ENCODE measurements around the gene ARHGAP1.

Gene ARHGAP1

DNA sequence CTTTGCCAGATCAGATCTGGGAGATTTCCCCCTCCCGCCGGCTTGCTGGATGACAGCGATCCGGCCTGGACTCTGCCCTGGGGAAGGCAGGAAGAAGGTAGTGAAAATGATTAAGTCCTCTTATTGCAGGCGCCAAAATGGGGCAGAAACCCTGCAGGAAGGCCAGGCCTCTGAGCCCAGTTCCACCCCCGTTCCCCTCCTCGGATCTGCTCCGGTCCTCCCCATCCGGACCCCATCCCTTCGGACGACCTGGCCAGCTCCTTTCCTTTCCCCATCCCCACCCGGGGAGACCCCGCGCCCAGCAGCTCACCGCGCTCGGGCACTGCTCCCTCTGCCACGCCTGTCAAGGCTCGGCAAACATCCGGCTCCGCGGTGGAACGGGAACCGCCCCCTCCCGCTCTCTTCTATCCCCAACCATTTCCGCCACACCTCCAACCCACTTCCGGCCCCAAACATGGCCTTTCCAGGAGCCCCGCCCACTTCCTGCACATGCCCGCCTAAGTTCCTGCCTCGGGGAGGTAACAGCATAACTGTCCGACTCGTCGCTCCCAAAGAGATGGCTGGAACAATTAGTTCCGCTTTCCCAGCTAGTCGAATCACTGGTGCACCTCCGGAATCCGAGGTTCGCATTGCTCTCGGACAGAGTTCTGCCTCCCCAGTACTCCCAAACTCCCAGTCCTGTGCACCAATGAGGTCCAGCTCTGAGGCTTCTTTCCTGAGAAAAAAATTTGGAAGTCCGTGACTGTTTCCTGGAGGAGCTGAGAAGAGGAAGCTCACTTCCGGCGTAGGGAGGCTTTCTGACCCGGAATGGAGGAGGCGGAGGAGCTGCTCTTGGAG is at the start of gene ARHGAP1, which contains the start of gene ZNF408:
ARHGAP1 (minus strand) TSS at position 379 of the 837 bp plus-strand sequence. CDS start 4,512 bp downstream, outside the sequence.
ZNF408 (plus strand) TSS at position 791 of the 837 bp plus-strand sequence; CDS start at position 808, 17 bp downstream.
- H3K4me1 ChIP-seq = peaks cover 33 to 53% (median 49%) of the 10 kb centered on the region in 10 experiments
- H3K36me3 ChIP-seq = peaks cover 45 to 65% (median 57%) of the 10 kb centered on the region in 11 experiments
- H3K4me2 ChIP-seq = peak within 1 kb of the TSS; percentile 83 to 100 (median 97)
- no peaks in the 10 kb centered on the region for H3K9me3 ChIP-seq (replicated peaks in 1 of 11)
- H4K20me1 ChIP-seq = peaks cover 9 to 55% (median 32%) of the 10 kb centered on the region in 11 experiments; a peak in 18 of 22 replicates
- no peak for TF ChIP-seq Cebpa-rat (IDR thresholded peaks at IDR 0.05)
- peak within 1 kb of the TSS; percentile 90 to 99 (median 94) for H3K9ac ChIP-seq
- no peaks in the 10 kb centered on the region for H3K27me3 ChIP-seq
- H3K27ac ChIP-seq = peak within 1 kb of the TSS; percentile 92 to 99 (median 96)
- H3K4me3 ChIP-seq = peak within 1 kb of the TSS; percentile 86 to 100 (median 98)

DNA sequence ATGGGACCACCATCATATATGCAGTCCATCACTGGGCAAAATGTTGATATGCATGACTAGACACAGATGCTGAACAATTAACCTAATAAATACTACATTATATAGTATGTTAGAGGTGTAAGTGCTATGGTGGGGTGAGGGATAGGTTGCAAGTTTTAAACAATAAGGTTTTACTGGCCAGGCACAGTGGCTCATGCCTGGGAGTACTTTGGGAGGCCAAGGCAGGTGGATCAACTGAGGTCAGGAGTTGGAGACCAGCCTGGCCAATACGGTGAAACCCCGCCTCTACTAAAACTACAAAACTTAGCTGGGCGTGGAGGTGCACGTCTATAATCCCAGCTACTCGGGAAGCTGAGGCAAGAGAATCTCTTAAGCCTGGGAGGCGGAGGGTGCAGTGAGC is 46.7 kb upstream of the ARHGAP1 start:
- Histone ChIP-seq H3K9me3 (replicated peaks in 1 of 11) (no peaks in the 10 kb centered on the region), H3K36me3 (peaks cover 96 to 99% (median 98%) of the 10 kb centered on the region in 11 experiments), H3K9ac (no peak overlapping the region), H3K4me1 (no peaks in the 10 kb centered on the region), H3K27ac (no peak overlapping the region), H3K4me2 (no peak overlapping the region), H3K4me3 (no peak overlapping the region), H4K20me1 (no peaks in the 10 kb centered on the region), H3K27me3 (no peaks in the 10 kb centered on the region)
- no peak for TF ChIP-seq Cebpa-rat (IDR thresholded peaks at IDR 0.05)

DNA sequence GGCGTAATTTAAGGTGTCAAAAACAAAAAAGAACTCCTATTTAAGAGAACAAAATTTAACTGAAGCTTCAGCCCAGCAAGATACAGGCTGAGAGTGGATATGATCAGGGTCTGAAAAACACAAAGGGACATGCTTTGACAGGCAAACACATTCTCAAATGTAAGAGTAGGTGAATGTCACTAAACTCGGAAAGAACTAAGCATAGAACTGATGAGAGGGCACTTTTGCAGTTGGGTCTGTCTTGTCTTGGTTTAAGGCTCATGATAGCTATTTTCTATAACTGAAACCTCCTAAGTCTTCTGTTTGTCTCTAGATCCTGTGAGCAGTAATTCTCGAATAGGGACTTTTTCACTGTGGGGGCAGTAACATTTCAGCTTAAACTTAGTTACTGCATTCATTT is 45.6 kb upstream of the ARHGAP1 start:
- H3K27me3 ChIP-seq = no peaks in the 10 kb centered on the region
- no peaks in the 10 kb centered on the region for H4K20me1 ChIP-seq
- no peak overlapping the region for H3K4me3 ChIP-seq
- TF ChIP-seq Cebpa-rat (IDR thresholded peaks at IDR 0.05) = no peak
- H3K36me3 ChIP-seq = peaks cover 98 to 100% (median 100%) of the 10 kb centered on the region in 11 experiments
- no peak overlapping the region for H3K4me2 ChIP-seq
- no peaks in the 10 kb centered on the region for H3K4me1 ChIP-seq
- H3K9ac ChIP-seq = no peak overlapping the region
- H3K9me3 ChIP-seq (replicated peaks in 1 of 11) = no peaks in the 10 kb centered on the region
- no peak overlapping the region for H3K27ac ChIP-seq

DNA sequence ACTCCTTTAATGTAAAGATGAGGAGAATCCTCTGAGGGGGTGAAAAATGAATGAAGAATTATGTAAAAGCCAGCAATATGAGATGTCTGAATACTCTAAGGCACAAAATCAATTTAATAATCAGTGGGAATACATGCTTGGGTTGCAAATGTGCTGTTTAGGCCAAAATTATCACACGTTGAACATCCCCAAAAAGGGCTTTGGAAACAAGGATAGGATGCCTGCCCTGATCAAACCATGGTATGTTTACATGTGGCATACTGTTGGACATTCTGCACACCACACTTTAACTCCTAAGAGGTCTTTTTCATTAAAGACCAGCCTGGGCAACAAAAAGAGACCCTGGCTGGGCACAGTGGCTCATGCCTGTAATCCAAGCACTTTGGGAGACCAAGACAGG is 44.9 kb upstream of the ARHGAP1 start:
- Histone ChIP-seq H3K27ac (no peak overlapping the region), H3K9ac (no peak overlapping the region), H4K20me1 (no peaks in the 10 kb centered on the region), H3K4me3 (no peak overlapping the region), H3K4me2 (no peak overlapping the region), H3K27me3 (no peaks in the 10 kb centered on the region), H3K4me1 (no peaks in the 10 kb centered on the region), H3K36me3 (peaks cover 92 to 100% (median 100%) of the 10 kb centered on the region in 11 experiments), H3K9me3 (replicated peaks in 1 of 11) (no peaks in the 10 kb centered on the region)
- no peak for TF ChIP-seq Cebpa-rat (IDR thresholded peaks at IDR 0.05)

DNA sequence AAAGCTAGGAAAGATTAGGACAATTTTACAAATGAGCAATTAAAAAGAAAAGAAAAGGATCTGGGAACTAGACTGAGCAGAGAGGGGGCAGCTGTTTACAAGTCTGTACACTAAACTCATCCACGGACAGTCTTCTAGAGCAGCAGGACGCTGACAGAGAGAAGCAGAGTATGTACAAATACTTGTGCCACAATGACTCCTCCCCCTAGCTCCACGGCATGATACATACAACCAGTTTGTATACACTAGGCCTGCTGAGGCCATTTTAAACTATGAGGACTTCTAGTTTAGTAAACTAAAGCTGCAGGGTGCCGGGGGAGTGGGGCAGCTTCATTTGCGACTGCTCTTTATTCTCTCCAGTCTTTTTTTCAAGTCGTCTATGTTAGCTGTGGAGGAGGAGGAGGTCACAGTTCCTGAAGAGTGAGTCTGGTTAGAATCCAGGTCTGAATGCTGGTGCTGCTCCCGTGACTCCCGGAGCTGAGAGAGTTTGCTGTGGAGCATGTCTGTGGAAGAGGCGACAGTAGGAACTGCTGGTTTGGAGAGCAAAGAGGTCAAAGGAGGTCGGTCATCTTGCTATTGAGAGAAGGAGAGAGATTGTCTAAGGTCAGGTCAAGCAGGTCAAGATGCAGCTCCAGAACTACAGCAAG is 43.4 kb upstream of the ARHGAP1 start:
- no peak for TF ChIP-seq Cebpa-rat (IDR thresholded peaks at IDR 0.05)
- no peak overlapping the region for H3K9ac ChIP-seq
- H3K36me3 ChIP-seq = peaks cover 79 to 100% (median 98%) of the 10 kb centered on the region in 11 experiments
- no peaks in the 10 kb centered on the region for H4K20me1 ChIP-seq
- no peaks in the 10 kb centered on the region for H3K9me3 ChIP-seq (replicated peaks in 1 of 11)
- H3K27me3 ChIP-seq = no peaks in the 10 kb centered on the region
- H3K4me1 ChIP-seq = no peaks in the 10 kb centered on the region
- no peak overlapping the region for H3K27ac ChIP-seq
- H3K4me2 ChIP-seq = no peak overlapping the region
- H3K4me3 ChIP-seq = no peak overlapping the region

DNA sequence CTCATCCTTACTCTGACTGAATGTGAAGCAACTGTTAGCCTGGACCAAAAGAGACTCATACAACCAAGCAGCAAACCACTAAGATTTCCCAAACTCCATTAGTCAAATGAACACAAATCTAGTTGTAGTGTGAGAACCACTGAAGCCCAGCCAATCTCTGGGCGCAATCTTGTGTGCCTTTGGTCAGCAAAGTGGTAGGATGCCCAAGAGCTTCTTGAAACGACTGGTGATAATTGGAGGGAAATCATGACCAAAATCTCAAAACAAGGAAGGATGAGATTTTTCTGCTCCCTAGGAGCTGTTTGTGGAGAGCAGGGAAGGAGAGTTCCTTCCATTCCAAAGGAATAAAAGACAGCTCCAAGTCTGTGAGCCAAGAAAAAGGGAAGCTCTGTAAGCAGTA is 42.6 kb upstream of the ARHGAP1 start:
- Histone ChIP-seq H3K4me2 (no peak overlapping the region), H3K4me1 (no peaks in the 10 kb centered on the region), H4K20me1 (no peaks in the 10 kb centered on the region), H3K4me3 (no peak overlapping the region), H3K36me3 (peaks cover 71 to 99% (median 90%) of the 10 kb centered on the region in 11 experiments), H3K27ac (no peak overlapping the region), H3K9me3 (replicated peaks in 1 of 11) (no peaks in the 10 kb centered on the region), H3K9ac (no peak overlapping the region), H3K27me3 (no peaks in the 10 kb centered on the region)
- TF ChIP-seq Cebpa-rat (IDR thresholded peaks at IDR 0.05) = no peak

DNA sequence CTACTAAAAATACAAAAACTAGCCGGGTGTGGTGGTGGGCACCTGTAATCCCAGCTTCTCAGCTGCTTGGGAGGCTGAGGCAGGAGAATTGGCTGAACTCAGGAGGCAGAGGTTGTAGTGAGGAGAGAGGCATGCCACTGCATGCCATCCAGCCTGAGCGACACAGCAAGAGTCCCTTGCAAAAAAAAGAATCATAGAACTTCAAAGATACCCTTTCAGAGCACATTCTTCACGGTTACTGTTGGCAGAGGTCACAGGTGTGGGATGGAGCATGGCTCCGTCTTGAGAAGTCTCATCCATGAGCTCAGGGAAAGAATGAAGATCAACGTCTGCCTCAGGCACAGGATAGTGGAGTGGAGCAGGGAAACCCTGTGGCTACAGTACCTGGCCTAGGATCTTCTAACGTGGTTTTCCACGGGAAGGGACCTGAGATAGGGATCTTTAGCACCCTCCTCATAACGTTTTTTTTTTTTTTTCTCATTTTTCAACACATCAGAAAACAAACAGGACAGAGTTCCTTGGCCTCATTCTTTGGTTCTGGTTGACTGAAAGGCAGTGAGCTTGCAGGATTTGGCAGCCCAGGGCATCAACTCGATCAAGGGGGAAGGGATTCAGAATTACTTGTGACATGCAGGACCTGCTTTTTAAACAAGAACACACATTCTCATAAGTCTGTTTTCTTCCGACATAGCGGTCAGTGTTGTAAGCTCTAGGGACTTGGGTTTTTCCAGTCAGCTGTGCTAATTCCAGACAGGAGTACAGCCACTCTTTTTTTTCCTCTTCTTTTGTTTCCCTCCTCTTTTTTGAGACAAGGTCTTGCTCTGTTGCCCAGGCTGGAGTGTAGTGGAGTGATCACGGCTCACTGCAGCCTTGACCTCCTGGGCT is 41.4 kb upstream of the ARHGAP1 start:
- Histone ChIP-seq H3K27me3 (no peaks in the 10 kb centered on the region), H4K20me1 (no peaks in the 10 kb centered on the region), H3K9ac (no peak overlapping the region), H3K9me3 (replicated peaks in 1 of 11) (no peaks in the 10 kb centered on the region), H3K4me1 (no peaks in the 10 kb centered on the region), H3K4me3 (no peak overlapping the region), H3K4me2 (no peak overlapping the region), H3K36me3 (peaks cover 59 to 87% (median 78%) of the 10 kb centered on the region in 11 experiments), H3K27ac (no peak overlapping the region; a peak in 1 of 22 replicates)
- no peak for TF ChIP-seq Cebpa-rat (IDR thresholded peaks at IDR 0.05)

DNA sequence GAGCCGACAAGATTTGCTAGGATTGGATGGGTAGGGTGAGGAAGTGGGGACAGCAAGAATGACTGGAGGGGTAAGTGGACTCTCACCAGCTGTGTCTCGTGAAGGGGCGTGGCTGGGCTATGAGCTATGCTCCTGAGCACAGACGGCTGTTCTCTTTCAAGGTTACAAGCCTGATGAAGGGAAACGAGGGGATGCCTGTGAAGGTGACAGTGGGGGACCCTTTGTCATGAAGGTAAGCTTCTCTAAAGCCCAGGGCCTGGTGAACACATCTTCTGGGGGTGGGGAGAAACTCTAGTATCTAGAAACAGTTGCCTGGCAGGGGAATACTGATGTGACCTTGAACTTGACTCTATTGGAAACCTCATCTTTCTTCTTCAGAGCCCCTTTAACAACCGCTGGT is 38.5 kb upstream of the ARHGAP1 start:
- Histone ChIP-seq H3K4me1 (no peaks in the 10 kb centered on the region), H3K36me3 (peaks cover 30 to 57% (median 48%) of the 10 kb centered on the region in 11 experiments), H3K9ac (no peak overlapping the region), H3K4me3 (no peak overlapping the region), H3K27me3 (no peaks in the 10 kb centered on the region), H3K4me2 (no peak overlapping the region), H4K20me1 (no peaks in the 10 kb centered on the region), H3K9me3 (replicated peaks in 1 of 11) (no peaks in the 10 kb centered on the region), H3K27ac (no peak overlapping the region)
- no peak for TF ChIP-seq Cebpa-rat (IDR thresholded peaks at IDR 0.05)

DNA sequence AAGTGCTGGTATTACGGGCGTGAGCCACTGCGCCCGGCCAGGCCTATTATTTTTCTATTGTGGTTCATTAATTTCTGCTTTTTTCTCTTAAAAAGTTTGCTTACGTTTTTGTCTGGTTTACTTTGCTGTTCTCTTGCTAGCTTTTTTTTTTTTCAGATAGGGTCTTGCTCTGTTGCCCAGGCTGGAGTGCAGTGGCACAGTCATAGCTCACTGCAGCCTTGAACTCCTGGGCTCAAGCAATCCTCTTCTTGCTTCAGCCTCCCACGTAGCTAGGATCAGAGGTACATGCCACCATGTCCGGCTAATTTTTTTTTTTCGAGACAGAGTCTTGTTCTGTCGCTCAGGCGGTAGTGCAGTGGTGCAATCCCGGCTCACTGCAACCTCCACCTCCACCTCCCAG is 37.3 kb upstream of the ARHGAP1 start:
- Histone ChIP-seq H3K4me3 (no peak overlapping the region), H4K20me1 (no peaks in the 10 kb centered on the region), H3K4me2 (no peak overlapping the region), H3K9me3 (replicated peaks in 1 of 11) (no peaks in the 10 kb centered on the region), H3K27me3 (no peaks in the 10 kb centered on the region), H3K9ac (no peak overlapping the region), H3K27ac (no peak overlapping the region), H3K36me3 (peaks cover 18 to 45% (median 37%) of the 10 kb centered on the region in 11 experiments), H3K4me1 (no peaks in the 10 kb centered on the region)
- TF ChIP-seq Cebpa-rat (IDR thresholded peaks at IDR 0.05) = no peak

All from BLaER1 treated with 17β-estradiol and CSF1 and Interleukin-3, amounts not matched to agents 10 nM and 100 nM (cell line).